ENCODE data around the gene GPR34. TPM values are rescaled to one million over a fixed set of nuclear protein-coding genes. Genes with fewer than 3 reads are reported as not detected.

The GPR34 gene
- total RNA-seq, 1 donor from 2014 or later: 1.5 TPM

- Histone ChIP-seq H3K36me3 (no peaks in the 10 kb centered on the region), H3K27me3 (no peaks in the 10 kb centered on the region), H3K9me3 (no peaks in the 10 kb centered on the region), H3K27ac (no peak overlapping the region), H3K4me3 (no peak overlapping the region), H3K4me1 (peaks cover 0 to 3% of the 10 kb centered on the region in 2 donors)
- no peak for TF ChIP-seq CTCF (IDR thresholded peaks at IDR 0.05)
- DNase-seq (ENCODE audit: low spot score in 2 of 2): no peak
- intact Hi-C loops (cut with DNase I): loop anchor here (10.0 kb wide), 1 partner anchor 98 kb away; no protein-coding TSS in a partner anchor
These were observed 4.3 kb downstream of the GPR34 start for GRCh38 chrX:41693024-41693423.

- TF ChIP-seq CTCF (IDR thresholded peaks at IDR 0.05): no peak
- Histone ChIP-seq H3K4me3 (no peak overlapping the region), H3K27ac (peak overlapping the region in 1 of 2 donors; percentile 41), H3K27me3 (no peaks in the 10 kb centered on the region), H3K9me3 (no peaks in the 10 kb centered on the region), H3K36me3 (no peaks in the 10 kb centered on the region), H3K4me1 (peaks cover 0 to 3% of the 10 kb centered on the region in 2 donors)
- intact Hi-C loops (cut with DNase I): loop anchor here (5.0 to 10.0 kb wide), 2 partner anchors 33 to 101 kb away; no protein-coding TSS in a partner anchor
- DNase-seq (ENCODE audit: low spot score in 2 of 2): no peak
These were observed 6.7 kb downstream of the GPR34 start for GRCh38 chrX:41695426-41695825.

GRCh38 chrX:41703574-41704029 is 14.8 kb downstream of the GPR34 start:
- H3K36me3 ChIP-seq: no peaks in the 10 kb centered on the region
- no peaks in the 10 kb centered on the region for H3K27me3 ChIP-seq
- no peaks in the 10 kb centered on the region for H3K4me1 ChIP-seq
- H3K27ac ChIP-seq: no peak overlapping the region
- no peak overlapping the region for H3K4me3 ChIP-seq
- intact Hi-C loops (cut with DNase I): loop anchor here (10.0 kb wide), 1 partner anchor 259 kb away; the partner anchor contains the start of gene NYX
- TF ChIP-seq CTCF (IDR thresholded peaks at IDR 0.05): no peak
- no peak for DNase-seq (ENCODE audit: low spot score in 2 of 2)
- H3K9me3 ChIP-seq: no peaks in the 10 kb centered on the region

GRCh38 chrX:41705042-41705441 is 16.3 kb downstream of the GPR34 start:
- no peaks in the 10 kb centered on the region for H3K27me3 ChIP-seq
- H3K36me3 ChIP-seq: no peaks in the 10 kb centered on the region
- intact Hi-C loops (cut with DNase I): loop anchor here (5.0 to 10.0 kb wide), 2 partner anchors 148 to 260 kb away; partner anchors contain the start of gene NYX
- no peak for DNase-seq (ENCODE audit: low spot score in 2 of 2)
- TF ChIP-seq CTCF (IDR thresholded peaks at IDR 0.05): no peak
- H3K27ac ChIP-seq: no peak overlapping the region
- no peaks in the 10 kb centered on the region for H3K4me1 ChIP-seq
- no peaks in the 10 kb centered on the region for H3K9me3 ChIP-seq
- no peak overlapping the region for H3K4me3 ChIP-seq

GRCh38 chrX:41705680-41706374 is 17.1 kb downstream of the GPR34 start:
- Histone ChIP-seq H3K4me3 (no peak overlapping the region), H3K9me3 (no peaks in the 10 kb centered on the region), H3K27me3 (no peaks in the 10 kb centered on the region), H3K27ac (peak overlapping the region in 1 of 2 donors; percentile 28), H3K4me1 (no peaks in the 10 kb centered on the region), H3K36me3 (no peaks in the 10 kb centered on the region)
- no peak for TF ChIP-seq CTCF (IDR thresholded peaks at IDR 0.05)
- no peak for DNase-seq (ENCODE audit: low spot score in 2 of 2)
- intact Hi-C loops (cut with DNase I): loop anchor here (5.0 to 10.0 kb wide), 2 partner anchors 149 to 261 kb away; partner anchors contain the start of gene NYX
